HG02678 (cell line): ENCODE data around the gene SEC31A.
"Not testable (repeated sequence)": the region's sequence is repeated elsewhere in the genome, so short reads cannot be mapped to it uniquely, and the experiment has no call there.

Experiments used
- ATAC-seq: cut with Tn5 transposase; IDR thresholded peaks from one replicate; pipeline ENCODE4 v1.9.1; 2021; ENCODE audit warnings: mild to moderate bottlenecking, moderate library complexity; ENCODE audit not compliant: unreplicated experiment

The SEC31A gene

GRCh38 chr4:82898322-82899243 lies 7.6 kb upstream of the SEC31A start:
- ATAC-seq, result no peak

GRCh38 chr4:82896755-82897154 lies 5.8 kb upstream of the SEC31A start:
- no peak for ATAC-seq

- no peak for ATAC-seq
Observed at GRCh38 chr4:82893942-82894341, 3.0 kb upstream of the SEC31A start.

GRCh38 chr4:82892467-82892802 lies 1.5 kb upstream of the SEC31A start:
- no peak for ATAC-seq

GRCh38 chr4:82891707-82892466 lies 934 bp upstream of the SEC31A start:
- ATAC-seq, result no peak

- ATAC-seq, result no peak
Observed at GRCh38 chr4:82890528-82890900, 439 bp downstream of the SEC31A start.

- ATAC-seq, result no peak
Observed at GRCh38 chr4:82889287-82889686, 1.7 kb downstream of the SEC31A start.

- ATAC-seq, result no peak
Observed at GRCh38 chr4:82886147-82886942, 4.6 kb downstream of the SEC31A start.

- ATAC-seq, result no peak
Observed at GRCh38 chr4:82885410-82885809, 5.5 kb downstream of the SEC31A start.

GRCh38 chr4:82868572-82868971 lies 22.4 kb downstream of the SEC31A start:
- no peak for ATAC-seq

- no peak for ATAC-seq
Observed at GRCh38 chr4:82866706-82867385, 24.1 kb downstream of the SEC31A start.

- ATAC-seq, result not testable (repeated sequence)
Observed at GRCh38 chr4:82866033-82866432, 24.9 kb downstream of the SEC31A start.

GRCh38 chr4:82865592-82865991 lies 25.4 kb downstream of the SEC31A start:
- ATAC-seq, result no peak

GRCh38 chr4:82864336-82864979 lies 26.5 kb downstream of the SEC31A start:
- no peak for ATAC-seq

- no peak for ATAC-seq
Observed at GRCh38 chr4:82861529-82861928, 29.4 kb downstream of the SEC31A start.

- ATAC-seq, result not testable (repeated sequence)
Observed at GRCh38 chr4:82860487-82860886, 30.5 kb downstream of the SEC31A start.

- ATAC-seq, result no peak
Observed at GRCh38 chr4:82852751-82853285, 38.1 kb downstream of the SEC31A start.

- no peak for ATAC-seq
Observed at GRCh38 chr4:82851885-82852750, 38.8 kb downstream of the SEC31A start.

- no peak for ATAC-seq
Observed at GRCh38 chr4:82851318-82851717, 39.6 kb downstream of the SEC31A start.
